CD4-positive, alpha-beta T cell treated with Interleukin-21 for 1 hour (primary cell): Measurements from ENCODE around the gene DNAAF3.

Experiments
- DNase-seq: peaks from one replicate; pipeline ENCODE4 v3.0.0-alpha.2; 2020

DNAAF3 gene

DNA sequence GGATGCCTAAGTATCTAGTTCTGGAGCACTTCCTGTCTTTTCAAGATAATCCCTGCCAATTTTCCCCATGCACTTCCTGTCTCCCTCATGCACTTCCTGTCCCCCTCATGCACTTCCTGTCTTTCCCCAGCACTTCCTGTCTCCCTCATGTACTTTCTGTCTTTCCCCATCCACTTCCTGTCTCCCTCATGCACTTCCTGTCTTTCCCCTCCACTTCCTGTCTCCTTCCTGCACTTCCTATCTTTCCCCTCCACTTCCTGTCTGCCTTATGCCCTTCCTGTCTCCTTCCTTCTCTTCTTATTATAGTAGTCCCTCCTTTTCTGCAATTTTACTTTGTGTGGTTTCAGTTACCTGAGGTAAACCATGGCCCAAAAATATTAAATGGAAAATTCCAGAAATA lies 14.4 kb downstream of the DNAAF3 start:
- no peak for DNase-seq

DNA sequence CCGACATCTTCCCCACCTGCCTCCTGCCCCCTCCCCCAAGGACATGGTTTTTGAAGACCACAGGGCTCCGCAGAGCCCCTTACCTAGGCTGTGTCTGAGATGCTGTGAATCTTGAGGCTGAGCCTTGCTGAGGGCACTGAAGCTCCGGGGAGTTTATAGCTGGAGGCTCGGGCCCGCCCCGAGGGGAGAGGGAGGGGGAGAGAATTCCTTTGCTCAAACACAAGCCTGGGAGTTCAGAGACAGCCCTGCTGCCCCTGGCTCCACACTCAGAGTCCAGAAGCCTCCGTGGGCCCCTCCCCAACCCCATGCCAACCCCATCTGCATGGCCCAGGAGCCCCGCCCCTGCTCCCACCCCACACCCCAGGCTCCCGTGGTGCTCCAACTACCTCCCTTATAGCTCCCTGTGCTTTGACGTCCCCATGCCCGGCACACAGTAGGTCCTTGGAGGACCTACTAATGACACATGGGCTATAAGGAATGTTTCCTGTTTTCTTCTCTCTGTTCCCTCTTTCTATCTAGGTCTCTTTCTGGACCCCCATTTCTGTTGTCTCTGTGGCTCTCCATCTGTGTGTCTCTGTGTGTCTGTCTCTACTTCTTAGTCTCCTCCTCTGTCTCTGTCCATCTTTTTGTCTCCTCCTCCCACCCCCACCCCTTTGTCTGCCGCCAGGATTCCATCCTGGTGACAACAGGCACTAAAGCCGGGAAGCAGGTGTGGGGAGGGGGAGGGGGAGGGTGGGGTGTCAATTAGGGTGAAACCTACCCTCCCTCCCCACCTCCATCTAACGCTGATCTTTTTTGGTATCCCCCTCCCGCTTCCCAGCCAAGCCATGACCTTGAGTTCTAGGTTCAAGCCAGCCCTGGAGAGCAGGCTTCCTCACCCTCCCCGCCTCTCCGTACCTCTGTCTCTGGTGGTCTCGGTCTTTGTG lies 17.1 kb downstream of the DNAAF3 start, which contains the start of gene TNNT1:
TNNT1 (minus strand) TSS at position 129 of the 926 bp plus-strand sequence. CDS start 2,049 bp downstream, outside the sequence.
- DNase-seq: no peak

DNA sequence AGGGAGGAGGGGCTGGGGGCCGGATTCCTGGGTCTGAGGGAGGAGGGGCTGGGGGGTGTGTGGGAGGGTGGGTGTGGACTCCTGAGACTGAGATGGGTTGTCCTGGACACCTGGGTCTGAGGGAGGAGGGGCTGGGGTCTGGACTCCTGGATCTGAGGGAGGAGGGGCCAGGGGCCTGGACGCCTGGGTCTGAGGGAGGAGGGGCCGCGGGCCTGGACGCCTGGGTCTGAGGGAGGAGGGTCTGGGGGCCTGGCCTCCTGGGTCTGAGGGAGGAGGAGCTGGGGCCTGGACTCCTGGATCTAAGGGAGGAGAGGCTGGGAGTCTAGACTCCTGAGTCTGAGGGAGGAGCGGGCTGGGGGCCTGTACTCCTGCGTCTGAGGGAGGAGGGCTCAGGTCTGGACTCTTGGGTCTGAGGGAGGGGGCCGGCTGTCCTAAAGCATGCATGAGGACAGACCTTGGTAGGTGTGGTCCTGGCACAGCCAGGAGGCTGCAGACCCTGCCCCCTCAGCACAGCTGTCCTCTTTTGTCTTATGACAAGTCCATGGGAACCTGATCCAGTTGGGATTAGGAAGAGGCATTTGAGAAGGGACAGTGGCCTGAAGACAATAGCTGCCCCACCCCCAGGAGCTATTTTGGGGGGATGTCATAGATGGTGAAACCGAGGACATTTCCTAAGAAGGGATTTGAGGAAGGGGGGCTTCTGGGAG lies 18.7 kb downstream of the DNAAF3 start:
- DNase-seq: no peak

DNA sequence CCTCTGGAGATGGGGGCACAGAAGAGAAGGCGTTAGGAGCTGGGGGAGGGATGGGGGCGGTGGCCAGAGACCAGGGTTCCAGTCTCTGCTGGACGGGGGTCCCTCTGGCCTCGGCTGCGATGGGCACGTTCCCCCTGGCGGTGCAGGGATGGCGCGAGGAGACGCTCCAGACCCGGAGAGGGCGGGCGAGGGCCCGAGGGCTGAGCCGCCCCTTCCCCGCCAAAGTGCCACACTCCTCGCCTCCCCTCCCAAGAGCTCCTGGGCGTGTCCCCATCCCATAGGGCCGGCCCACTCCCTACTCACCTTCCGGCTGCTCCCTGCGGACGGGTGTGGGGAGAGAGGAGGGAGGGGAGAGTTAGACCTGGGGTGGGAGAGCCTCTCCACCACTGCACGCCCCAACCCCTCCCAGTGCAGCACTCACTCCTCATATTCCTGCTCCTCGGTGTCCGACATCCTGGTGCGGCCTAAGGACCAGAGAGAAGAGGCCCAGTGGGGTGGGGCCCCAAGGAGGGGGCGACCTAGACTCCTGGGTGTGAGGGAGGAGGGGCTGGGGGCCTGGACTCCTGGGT lies 19.6 kb downstream of the DNAAF3 start:
- DNase-seq: no peak

DNA sequence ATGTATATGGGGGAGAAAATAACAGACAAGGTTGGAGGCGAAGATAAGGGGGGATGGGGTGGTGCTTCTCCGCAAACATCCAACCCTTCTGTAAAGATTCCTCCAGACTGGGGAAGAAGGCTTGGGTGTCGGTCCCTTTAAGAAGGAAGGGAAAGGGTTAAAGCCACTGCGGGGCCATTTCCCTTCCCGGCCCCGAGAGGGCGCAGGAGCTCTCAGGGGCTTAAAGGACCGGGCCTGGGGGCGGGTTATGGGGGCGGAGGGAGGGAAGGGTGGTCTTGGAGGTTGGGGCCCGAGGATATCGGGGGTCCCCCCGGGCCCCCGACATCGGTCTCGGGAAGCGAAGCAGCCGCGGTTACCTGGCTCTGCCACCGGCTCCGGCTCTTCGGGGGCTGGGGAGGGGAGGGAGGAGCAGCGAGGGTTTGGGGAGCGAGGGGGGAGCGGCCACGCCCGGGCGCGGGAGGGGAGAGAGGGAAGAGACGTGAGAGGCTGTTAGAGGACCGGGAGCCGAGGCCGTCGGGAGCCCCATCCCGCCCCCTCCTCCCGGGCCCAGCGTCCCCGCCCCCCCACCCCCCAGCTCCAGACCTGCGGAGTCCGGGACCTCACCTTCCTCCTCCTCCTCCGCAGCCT lies 20.2 kb downstream of the DNAAF3 start:
- DNase-seq: peak; percentile 16

DNA sequence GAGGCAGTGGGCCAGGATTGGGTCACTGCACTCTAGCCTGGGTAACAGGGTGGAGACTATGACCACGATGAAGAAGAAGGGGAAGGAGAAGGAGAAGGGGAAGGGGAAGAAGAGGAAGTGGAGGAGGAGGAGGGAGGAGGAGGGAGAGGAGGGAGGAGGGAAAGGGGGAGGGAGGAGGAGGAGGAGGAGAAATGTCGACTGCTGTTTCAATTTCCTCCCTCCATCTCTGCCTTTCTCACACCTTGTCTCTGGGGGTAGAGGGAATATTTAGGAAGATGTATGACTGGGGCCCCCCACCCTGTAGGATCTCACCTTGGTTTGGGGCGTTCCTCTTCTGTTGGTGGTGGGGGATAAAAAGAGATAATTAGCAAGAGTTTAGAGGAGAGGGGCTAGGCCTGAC lies 21.2 kb downstream of the DNAAF3 start:
- no peak for DNase-seq

DNA sequence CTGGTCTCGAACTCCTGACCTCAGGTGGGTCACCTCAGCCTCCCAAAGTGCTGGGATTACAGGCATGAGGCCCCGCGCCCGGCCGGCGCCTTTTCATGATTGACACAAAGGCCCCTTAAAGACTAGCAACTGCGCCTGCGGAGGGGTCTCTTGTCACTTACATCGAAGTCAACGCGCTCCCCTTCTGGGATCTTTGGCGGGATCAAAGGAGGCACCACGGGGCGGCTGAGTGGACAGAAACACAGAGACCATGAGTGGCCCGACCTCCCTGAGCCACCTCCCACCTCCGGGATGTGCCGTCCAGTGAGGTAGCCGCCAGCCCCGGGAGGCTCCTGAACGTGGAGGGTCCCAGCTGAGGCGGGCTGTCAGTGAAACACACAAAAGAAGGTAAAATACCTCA lies 24.7 kb downstream of the DNAAF3 start:
- no peak for DNase-seq

DNA sequence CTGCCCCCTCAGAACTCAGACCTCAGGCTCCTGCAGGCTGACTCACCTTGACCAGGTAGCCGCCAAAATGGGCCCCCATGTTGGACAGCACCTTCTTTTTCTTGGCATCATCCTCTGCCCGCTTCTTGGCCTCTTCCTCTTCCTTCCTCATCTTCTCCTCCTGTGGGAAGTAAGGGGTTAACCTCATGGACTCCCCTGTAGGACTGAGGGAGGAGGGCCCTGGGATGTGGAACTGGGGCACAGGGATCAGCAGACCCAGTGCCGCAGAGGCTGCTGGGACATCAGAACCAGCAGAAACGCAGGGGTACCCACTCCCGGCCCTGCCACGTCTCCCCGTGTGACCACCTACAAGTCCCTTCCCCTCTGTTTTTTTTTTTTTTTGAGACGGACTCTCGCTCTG lies 28.5 kb downstream of the DNAAF3 start:
- no peak for DNase-seq

DNA sequence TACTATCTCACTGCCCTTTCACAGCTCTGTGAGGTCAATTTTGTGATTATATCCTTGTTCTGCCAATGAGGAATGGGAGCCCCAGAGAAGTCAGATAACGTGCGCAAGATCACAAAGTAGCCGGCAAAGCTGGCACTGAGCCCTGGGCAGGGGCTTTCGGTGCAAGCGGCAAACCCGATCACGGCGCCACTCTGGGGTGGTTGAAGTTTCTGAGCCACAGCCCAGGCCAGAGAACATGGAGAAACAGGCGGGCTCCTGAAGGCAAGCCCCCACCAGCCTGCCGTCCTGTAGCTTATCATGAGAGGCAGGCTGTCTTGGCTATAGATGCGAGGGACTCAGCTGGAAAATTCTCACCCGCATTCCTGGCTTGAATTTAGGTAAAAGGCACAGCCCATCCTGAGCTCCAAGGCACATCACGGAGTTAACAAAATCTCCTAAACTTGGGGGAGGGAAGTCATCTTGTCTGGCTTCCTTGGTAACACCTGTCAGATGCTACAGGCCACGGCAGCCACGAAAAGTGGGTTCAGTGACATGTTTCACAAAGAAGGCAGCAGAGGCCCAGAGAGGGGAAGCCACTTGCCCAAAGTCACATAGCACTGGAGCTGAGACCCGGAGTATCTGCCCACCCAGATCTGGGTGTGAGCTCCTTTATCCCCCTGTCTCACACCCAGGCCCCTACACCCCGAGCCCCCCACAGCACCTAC lies 29.9 kb downstream of the DNAAF3 start:
- DNase-seq: no peak

DNA sequence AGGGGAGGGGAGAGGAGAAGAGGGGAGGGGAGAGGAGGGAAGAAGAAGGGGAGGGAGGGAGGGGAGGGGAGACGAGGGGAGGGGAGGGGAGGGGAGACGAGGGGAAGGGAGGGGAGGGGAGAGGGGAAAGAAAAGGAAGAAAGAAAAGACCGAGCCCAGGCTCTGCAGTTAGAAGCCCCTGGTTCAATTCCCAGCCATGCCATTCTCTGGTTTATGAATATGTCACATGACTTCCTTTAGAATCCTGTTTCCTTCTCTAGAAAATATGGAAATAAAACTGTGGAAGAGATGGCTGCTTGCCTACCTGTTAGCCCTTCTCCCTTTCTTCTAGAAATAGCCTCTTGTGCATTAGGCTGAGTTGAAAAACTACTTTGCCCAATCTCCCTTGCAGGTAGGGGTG lies 31.7 kb downstream of the DNAAF3 start:
- no peak for DNase-seq

DNA sequence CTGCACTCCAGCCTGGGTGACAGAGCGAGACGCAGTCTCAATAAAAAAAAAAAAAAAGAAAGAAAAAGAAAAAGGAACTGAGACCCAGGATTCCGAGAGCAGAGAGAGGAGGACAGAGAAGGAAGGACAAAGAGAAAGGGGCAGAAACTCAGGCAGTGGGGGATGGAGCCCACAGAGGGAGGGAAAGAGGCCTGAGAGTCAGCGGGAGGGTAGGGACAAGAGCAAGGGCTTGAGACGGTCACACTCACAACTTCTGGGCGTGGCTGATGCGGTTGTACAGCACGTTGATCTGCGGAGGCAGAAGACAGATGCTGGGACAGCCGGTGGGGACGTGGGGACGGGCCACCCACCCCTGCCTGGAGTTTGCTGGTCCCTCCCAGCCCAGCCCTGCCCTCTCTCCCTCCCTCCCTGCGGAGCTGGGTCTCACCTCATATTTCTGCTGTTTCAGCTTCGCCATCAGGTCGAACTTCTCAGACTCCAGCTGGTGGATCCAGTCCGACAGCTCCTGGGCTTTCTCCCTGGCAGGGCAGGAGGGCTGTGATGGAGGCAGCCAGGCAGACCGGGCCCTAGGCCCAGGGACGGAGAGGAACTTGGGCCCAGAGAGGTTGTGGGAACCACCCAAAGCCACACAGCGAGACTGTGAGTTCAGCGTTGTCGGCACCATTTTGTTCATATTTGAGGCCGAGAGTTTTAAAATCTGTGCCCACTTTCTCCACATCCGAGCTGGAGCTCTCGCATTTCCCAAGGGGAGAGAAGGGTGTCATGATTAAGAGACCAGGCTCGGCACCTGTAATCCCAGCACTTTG lies 32.6 kb downstream of the DNAAF3 start:
- DNase-seq: no peak

DNA sequence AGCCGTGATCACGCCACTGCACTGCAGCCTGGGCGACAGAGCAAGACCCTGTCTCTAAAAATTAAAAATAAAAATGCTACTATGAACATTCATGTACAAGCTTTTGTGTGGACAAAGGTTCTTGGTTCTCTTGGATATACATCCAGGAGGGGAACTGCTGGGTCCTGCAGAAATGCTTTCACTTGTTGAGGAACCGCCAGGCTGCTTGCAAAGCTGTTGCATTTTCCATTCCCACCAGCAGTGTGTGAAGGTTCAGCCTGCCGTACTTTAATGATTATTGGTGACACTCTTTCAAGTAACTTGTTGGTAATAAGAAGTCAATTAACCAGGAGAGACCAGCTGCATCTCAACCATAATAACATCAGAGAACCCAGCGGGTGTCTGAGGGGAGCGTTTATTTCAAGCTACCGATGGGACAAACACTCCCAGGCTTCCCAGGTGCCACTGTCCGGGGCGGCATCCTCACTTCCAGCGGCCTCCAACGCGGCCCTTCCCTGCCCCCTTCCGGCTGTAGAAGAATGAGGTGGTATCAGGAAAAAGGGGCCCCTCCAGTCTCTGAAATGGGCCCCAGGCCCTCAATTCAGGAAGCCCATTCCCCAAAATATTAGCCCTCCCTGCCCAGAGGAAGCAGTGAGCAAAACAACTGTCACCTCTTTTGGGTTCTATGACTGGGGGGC lies 33.8 kb downstream of the DNAAF3 start:
- DNase-seq: no peak

DNA sequence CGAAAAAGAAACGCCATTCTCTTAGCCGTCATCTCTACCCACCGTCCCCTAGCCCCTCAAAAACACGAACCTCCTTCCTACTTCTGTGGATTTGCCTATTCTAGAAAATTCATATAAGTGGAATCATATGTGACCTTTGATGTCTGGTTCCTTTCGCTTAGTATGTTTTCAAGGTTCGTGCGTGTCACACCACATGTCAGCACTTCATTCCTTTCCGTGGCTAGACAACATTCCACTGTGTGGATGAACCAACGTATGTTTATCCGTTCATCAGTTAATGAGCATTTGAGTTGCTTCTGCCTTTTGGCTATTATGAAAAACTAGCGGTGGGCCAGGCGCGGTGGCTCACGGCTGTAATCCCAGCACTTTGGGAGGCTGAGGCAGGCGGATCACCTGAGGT lies 35.0 kb downstream of the DNAAF3 start:
- no peak for DNase-seq

DNA sequence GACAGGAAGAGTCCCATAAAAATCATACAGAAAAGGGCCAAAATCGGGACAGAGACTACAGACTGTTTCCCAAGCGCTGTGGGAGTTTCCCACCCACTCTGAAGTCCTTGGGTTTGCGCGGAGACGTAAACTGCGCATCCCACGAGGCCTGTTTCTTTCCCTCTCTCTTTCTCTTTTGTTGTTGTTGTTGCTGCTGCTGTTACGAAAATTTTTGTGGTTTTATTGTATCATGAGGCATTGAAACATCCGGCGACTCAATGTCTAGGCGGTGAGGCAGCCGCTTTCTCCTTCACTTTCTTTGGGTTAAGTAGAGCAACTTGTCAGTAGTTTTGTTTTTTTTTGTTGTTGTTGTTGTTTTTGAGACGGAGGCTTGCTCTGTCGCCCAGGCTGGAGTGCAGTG lies 47.4 kb downstream of the DNAAF3 start:
- peak; percentile 21 for DNase-seq

DNA sequence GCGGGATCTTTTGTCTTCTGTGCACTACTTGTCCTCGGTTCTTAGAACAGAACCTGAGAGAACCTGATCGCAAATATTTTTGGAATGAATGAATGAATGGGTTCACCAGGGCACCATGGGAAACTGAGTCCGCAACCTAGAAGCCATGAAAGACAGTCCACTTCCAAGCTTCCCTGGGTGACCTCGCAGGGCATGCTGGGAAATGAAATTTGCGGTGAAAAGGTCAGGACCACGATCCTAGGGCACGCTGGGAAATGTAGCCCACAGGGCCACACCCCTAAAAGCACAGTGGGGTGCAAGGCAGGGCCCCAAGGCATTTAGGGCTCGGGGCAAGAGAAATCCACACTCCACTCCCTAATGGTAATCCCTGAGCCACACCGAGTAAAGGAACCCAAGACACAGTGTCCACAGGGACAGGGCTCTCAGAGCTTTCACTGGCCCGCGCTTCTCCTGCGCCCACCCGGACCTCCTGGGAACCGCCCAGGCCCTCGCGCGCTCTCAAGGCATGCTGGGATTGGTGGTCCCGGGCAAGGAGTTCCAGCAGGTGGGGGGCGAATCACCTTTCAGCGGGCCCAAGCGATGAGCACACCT lies 47.9 kb downstream of the DNAAF3 start:
- peak; percentile 33 for DNase-seq

DNA sequence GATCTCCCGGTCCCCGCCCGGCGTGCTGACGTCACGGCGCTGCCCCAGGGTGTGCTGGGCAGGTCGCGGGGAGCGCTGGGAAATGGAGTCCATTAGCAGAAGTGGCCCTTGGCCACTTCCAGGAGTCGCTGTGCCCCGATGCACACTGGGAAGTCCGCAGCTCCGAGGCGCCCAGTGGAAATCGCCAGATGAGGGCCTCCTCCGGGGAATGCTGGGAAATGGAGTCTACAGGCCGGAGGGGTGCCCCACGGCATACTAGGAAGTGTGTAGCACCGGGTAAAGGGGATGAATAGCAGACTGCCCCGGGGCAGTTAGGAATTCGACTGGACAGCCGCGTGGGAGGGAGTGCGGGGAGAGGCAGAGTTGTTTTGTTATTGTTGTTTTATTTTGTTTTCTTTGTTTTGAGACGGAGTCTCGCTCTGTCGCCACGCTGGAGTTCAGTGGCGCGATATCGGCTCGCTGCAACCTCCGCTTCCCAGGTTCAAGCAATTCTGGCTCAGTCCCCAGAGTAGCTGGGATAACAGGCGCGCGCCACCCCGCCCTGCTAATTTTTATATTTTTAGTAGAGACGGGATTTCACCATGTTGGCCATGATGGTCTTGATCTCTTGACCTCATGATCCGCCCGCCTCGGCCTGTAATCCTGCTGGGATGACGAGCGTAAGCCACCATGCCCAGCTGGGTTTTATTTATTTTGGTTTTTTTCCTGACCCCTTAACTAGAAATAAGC lies 48.6 kb downstream of the DNAAF3 start:
- peak; percentile 98 for DNase-seq

DNA sequence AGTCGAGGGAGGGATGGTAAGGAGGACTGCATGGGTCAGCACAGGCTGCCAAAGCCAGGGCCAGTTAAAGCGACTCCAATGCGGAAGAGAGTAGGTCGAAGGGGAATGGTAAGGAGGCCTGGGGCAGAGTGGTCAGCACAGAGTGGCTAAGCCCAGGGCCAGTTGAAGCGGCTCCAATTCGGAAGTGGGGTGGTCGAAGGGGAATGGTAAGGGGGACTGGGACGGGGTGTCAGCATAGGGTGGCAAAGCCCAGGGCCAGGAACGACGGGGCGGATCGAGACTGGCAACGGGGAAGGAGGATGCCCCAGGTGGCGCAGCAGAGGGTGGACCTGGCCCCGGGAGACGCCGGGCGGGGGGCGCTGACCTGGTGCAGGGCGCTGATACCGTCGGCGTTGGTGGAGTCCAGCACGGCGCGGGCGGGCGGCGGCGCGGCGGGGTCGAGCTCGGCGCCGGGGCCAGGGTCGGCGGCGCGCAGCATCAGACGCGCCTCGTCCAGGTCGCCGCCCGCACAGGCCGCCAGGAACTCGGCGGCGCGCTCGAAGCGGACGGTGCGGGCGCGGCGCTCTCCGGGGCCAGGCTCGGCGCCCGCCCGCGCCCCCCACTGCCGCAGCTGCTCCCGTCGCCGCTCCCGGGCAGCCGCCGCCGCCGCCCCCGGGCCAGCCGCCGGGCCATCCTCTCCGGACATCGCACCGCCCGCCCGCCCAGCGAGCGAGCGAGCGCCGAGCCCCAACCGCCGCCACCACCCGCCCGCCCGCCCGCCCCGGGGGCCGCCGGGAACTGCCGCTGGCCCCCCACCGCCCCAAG lies 49.4 kb downstream of the DNAAF3 start, which contains the start of gene PPP1R12C:
PPP1R12C (minus strand) TSS at position 779 of the 804 bp plus-strand sequence; CDS start at position 685, 94 bp downstream.
- no peak for DNase-seq

DNA sequence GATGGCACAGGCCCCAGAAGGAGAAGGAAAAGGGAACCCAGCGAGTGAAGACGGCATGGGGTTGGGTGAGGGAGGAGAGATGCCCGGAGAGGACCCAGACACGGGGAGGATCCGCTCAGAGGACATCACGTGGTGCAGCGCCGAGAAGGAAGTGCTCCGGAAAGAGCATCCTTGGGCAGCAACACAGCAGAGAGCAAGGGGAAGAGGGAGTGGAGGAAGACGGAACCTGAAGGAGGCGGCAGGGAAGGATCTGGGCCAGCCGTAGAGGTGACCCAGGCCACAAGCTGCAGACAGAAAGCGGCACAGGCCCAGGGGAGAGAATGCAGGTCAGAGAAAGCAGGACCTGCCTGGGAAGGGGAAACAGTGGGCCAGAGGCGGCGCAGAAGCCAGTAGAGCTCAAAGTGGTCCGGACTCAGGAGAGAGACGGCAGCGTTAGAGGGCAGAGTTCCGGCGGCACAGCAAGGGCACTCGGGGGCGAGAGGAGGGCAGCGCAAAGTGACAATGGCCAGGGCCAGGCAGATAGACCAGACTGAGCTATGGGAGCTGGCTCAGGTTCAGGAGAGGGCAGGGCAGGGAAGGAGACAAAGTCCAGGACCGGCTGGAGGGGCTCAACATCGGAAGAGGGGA lies 50.1 kb downstream of the DNAAF3 start:
- DNase-seq: peak; percentile 63
